Activated CD8-positive, alpha-beta memory T cell treated with anti-CD3 and anti-CD28 coated beads for 36 hours (primary cell): ENCODE data around the gene WFS1. TPM values are rescaled to one million over a fixed set of nuclear protein-coding genes. Genes with fewer than 3 reads are reported as not detected.

Experiments
- CTCF ChIA-PET: fragments of 350-600 bp; sonication (Branson Sonifier 250); formaldehyde crosslinking; loops from one replicate; lab custom pipeline; 2021; ENCODE audit warnings: antibody characterized with exemption; lab: Charles Lee
- POLR2A ChIA-PET: fragments of 350-600 bp; sonication (Branson Sonifier 250); formaldehyde crosslinking; loops from one replicate; lab custom pipeline; 2021; ENCODE audit warnings: antibody characterized with exemption; lab: Charles Lee
- total RNA-seq, 2 experiments: library from RNA; stranded (reverse); gene quantifications; one replicate each; pipeline ENCODE4 v1.2.3, GENCODE V29; 2021

WFS1 gene
- total RNA-seq, 2 experiments from 2014 or later: 3.9 to 4.9 TPM

DNA sequence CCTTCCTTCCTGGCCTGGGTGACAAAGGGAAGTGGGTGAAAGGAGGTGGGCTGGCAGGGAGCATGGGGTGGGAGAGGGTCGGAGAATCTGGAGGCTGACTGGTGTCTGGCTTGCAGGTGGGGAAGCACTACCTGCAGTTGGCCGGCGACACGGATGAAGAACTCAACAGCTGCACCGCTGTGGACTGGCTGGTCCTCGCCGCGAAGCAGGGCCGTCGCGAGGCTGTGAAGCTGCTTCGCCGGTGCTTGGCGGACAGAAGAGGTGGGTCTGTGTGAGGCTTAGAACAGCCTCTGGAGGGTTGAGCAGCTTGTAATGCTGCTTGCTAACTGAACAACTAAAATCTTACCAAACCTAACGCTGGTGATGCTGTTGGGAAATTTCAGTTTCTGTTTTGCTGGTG is 19.2 kb downstream of the WFS1 start:
- CTCF ChIA-PET: no interaction called here
- POLR2A ChIA-PET: no interaction called here

DNA sequence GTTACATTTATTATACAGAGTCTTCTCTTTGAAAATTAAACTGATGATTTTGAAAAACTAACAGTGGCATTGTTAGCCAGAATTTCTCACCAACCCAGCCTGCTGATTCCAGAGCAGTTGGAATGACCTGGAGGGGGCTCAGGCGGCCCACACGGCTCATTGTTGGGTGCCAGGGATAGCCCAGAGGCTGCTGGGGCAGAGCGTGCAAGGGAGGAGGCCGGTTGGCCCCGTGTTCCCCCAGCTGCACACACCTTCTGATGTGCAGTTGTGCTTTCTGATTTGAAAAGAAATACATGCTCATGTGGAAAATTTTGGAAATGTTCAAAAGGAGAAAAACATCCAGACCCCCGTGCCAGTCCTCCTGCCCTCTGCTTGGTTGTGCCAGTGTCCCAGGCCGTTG is 20.6 kb downstream of the WFS1 start:
- ChIA-PET CTCF (interaction anchor here (1.1 kb wide), 1 partner anchor 292 kb away, joined by 3 read pairs; no protein-coding TSS in a partner anchor), POLR2A (no interaction called here)

DNA sequence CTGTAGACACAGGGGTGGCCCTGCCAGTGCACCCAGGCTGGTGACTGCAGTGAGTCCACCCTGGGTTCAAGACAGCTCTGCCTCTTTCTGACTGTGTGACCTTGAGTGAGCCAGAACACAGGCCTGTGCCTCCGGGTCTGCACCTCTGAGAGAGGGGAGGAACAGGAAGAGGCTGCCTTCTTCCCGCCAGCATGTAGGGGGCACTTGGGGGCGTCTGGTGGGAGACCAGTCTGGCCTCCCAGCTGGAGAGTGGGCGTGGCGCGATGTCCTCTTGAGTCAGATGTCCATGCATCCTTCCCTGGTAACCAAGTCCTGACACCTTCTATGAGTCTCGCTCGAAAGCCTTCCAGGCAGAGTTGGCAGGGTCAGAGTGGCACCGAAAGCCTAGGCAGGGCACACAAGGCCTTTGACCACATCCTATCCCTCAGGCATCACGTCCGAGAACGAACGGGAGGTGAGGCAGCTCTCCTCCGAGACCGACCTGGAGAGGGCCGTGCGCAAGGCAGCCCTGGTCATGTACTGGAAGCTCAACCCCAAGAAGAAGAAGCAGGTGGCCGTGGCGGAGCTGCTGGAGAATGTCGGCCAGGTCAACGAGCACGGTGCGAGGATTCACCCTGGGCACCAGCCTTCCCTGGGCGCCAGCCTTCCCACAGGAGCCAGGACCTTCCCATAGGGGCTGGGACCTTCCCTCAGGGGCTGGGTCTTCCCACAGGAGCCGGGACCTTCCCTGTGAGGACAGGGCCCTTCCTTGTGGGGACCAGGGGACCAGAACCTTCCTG is 21.3 kb downstream of the WFS1 start:
- ChIA-PET POLR2A (no interaction called here), CTCF (no interaction called here)

DNA sequence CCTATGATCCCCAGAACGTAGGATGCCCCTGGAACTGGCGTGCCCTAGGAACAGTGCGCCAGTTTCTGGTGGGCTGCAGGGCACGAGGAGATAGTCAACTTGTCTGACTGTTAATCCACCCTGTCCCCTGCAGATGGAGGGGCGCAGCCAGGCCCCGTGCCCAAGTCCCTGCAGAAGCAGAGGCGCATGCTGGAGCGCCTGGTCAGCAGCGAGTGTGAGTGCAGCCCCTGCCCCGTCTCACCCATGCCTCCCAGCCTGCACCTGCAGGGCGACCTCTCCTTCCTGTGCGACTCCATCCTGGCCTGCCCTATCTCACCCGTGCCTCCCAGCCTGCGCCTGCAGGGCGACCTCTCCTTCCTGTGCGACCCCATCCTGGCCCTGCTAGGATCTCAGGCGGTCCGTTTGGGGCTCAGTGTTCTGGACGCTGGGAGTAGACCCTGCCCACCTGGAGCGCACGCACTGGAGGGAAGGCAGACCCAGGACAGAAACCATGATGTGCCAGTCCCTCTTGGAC is 22.2 kb downstream of the WFS1 start:
- ChIA-PET CTCF (no interaction called here), POLR2A (no interaction called here)

DNA sequence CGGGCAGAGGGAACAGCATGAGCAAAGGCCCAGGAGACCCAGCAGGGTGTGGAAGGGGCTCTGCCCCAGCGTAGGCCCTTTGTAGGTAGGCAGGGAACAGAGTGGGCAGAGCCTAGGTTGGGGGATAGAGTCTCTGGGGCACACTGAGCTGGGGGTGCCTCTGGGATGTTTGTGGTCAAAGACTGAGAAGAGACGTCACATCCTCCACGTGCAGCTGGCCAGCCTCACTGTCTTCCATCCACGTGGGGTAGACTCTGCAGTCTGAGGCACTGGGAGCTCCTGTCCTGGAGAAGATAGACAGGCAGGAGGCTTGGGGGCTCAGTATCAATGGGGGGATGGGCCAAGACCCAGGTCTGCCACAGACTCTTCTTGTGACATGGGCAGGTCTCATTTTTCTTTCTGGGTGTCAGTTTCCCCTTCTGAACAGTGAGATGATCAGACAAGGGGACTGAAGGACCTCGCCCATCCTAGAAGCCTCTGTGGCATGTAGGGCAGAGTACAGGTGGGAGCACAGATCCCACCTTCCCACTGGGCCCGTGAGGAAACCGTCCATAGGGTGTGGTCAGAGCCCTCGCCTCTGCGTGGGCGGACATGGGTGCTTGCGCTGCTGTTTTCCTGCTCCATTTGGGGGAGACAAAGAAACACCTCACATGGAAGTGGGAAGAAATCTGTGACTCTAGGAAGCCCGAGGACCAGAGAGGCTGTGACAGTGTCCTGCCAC is 22.9 kb downstream of the WFS1 start:
- ChIA-PET POLR2A (no interaction called here), CTCF (interaction anchor here (0.6 kb wide), 1 partner anchor 215 kb away, joined by 4 read pairs; no protein-coding TSS in a partner anchor)

DNA sequence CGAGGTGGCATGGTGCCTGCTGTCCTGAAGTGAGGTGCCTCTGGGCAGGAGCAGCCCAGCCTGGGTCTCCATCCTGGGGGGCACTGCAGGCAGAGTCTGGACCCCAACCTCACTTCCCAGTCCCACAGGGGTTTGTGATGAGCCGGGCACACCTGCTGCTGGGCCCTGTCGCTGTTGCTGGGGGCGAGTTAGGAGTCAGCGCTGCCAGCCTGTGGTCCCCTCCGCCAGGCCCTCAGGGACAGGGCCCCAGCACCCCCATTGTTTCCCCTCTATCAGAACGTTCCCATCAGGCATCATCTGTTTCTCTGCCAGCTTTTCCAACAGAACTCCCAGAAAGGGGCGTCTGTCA is 23.4 kb downstream of the WFS1 start:
- CTCF ChIA-PET: no interaction called here

DNA sequence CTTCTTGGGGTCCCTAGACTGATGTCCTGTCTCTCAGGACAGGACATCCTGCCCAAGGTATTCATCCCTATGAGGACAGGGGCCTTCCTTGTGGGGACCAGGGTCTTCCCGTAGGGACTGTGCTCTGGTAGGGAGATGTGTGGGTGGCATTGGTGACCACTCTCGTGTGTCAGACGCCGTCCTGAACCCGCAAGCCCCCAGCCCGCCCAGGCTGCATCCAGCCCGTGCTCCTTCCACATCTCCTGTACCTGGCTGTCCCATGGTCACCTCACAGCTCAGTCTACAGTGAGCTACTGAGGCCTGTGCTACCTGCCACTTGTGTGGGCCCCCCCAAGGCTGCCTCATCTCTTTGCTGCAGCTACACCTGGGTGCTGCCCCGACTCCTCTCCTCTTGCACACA is 24.0 kb downstream of the WFS1 start:
- CTCF ChIA-PET: interaction anchor here (1.2 kb wide), 1 partner anchor 43 kb away, joined by 3 read pairs; no protein-coding TSS in a partner anchor
- POLR2A ChIA-PET: no interaction called here

More for the DNA sequence above, 23.4 kb downstream of the WFS1 start:
- POLR2A ChIA-PET: no interaction called here

DNA sequence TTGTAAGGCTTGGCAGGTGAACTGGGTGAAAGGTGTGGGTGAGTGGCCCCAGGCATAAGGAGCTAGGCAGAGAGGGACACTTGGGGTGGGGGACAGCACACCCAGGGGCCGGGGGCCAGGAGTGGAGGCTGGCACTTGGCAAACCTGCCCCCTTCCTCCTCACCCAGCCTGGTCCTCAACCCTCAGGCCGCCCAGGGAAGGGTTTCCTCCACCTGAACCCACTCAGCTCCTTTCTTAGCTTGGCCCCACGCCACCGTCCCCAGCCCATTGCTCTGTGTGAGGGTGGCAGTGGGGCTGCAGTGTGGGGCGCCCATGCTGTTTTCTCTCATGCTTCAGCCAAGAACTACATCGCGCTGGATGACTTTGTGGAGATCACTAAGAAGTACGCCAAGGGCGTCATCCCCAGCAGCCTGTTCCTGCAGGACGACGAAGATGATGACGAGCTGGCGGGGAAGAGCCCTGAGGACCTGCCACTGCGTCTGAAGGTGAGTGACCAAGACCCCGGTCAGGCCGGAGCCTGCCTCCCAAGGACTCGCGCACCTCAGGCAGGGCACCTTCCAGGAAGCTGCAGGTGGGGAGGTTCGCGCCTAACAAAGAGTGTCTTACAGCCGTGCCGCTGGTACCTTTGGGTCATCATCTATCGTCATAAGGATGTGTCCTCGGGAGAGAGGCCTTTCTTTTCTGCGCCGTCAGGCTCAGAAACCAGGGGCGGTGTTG is 25.2 kb downstream of the WFS1 start:
- ChIA-PET CTCF (interaction anchor here (1.2 kb wide), 1 partner anchor 44 kb away, joined by 3 read pairs; no protein-coding TSS in a partner anchor), POLR2A (no interaction called here)

DNA sequence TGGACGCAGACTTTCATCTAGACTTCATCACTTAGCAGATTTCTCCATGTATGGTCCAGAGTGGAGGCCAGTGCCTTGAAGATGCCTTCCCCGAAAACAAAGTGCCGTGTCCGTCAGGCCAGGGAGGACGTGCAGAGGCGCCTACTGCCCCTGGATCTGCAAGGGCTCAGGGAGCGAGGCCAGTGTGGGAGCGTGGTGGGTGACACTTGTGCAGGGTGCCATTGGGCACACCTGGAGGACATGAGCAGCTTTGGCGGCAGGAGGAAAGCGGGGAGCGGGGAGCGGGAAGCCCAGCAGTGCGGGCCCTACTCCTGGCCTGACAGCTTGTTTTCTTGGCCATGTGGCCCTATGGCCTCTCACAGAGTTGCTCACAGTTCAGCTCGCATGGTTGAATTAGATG is 25.8 kb downstream of the WFS1 start:
- CTCF ChIA-PET: interaction anchor here (0.6 kb wide), 1 partner anchor 84 kb away, joined by 5 read pairs; no protein-coding TSS in a partner anchor
- POLR2A ChIA-PET: no interaction called here

DNA sequence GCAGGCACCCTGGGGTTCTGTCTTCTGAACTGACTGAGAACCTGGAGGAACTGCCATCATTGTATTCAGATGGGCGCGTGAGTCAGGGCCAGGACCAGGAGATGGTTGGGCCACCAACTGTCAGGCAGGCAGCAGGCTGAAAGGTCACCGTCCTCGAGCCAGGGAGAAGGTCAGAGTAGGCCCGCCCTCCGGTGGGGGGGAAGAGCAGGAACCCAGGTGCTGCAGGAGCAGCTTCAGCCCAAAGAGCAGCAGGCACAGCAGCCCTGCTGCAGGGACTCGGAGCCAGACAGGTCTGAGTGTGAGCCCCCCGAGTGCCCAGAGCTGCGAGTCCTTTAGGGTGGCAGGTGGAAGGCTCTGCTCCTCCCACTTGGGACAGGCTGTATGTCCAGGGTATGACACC is 26.4 kb downstream of the WFS1 start:
- CTCF ChIA-PET: interaction anchor here (0.6 kb wide), 1 partner anchor 85 kb away, joined by 5 read pairs; no protein-coding TSS in a partner anchor
- POLR2A ChIA-PET: no interaction called here

DNA sequence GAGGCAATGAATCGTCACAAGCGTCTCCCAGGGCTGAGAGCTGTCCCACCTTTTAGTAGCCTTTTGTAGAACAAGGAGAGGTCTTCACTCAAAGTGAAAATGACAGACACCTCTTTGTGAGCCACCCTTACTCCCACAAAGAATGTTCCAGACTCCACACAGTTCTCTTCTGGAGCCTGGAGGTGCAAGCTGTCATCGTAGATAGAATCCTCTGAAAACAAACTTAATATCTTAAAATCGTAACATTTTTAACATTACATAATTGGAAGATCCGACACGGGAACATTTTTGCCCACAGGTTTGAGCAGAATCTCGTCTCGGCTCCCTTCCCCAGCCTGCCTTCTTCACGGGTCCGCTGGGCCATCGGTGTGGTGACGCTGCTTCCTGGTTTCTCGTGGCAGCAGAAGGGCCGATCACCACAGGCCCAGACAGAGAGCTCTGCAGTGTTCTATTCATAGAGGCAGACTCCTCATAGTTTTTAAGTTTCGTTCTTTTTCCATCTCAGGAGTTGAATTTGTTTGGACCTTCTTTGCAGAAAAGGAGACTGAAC is 27.7 kb downstream of the WFS1 start:
- ChIA-PET CTCF (no interaction called here), POLR2A (no interaction called here)

DNA sequence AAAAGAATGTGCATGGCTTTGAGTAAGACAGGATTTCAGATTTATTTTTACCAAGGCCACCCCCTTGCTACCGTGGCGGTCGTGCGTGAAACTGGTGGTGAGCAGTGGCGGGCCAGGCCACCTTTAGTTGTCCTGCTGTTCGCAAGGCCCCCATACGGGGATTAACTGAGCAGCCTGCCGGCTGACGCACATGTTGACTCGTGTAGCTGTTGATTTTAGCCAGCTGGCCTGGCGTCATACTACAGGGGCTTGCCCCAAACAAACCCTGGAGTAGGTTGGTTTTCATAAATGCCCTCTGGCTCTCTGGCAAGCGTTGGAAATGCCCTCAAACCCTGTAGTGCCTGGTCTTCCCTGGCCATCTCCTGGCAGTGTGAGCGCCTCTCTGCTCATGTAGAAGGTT is 28.4 kb downstream of the WFS1 start:
- CTCF ChIA-PET: no interaction called here
- POLR2A ChIA-PET: no interaction called here

DNA sequence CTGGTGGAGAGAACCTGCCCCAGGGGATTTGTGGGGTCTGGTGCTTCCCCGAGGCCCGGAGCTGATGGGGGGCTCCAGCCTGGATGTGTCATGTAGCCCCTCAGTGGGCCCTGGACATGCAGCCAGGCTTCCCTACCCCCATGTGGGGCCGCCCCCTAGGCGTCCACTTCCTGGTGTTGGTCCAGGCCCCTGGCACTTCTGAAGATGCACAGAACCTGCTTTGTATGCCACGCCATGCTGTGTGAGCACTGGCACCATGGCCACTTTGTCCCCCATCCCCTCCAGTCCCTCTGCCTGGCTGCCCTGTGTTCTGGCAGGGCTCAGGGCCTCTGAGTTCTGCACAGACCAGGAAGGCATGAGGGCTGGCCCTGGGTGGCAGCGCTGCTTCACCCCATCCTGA is 29.2 kb downstream of the WFS1 start:
- ChIA-PET CTCF (no interaction called here), POLR2A (no interaction called here)

DNA sequence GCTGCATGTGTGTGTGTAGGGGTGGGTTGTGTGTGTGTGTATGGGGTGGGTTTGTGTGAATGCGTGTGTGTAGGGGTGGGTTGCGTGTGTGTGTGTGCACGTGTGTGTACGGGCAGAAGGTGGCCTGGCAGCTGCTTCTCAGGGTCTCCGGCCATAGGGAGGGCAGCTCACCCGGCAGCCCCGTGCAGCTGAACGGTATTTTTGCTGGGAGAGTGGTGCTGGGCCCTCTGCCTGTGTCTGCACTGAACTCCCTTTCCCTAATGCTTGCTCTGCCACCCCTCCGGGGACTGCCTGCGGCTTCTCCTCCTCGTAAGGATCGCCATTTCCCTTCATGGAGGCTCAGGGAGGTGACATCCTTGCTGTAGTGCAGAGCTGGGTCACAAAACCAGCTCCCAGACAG is 30.2 kb downstream of the WFS1 start:
- ChIA-PET CTCF (no interaction called here), POLR2A (no interaction called here)

DNA sequence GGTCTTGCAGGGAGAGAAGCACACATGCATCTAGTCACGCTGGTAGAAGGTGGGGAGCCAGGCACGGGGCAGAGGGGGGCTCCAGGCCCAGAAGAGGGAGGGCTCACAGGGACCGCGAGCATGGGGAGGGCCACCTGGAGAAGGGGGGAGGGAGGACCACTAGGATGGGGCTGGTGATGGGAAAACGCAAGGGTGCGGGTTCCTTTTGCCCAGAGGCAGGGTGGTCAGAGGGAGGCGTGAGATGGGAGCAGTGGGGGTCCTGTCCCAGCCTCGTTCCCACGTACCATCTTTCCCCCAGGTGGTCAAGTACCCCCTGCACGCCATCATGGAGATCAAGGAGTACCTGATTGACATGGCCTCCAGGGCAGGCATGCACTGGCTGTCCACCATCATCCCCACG is 30.7 kb downstream of the WFS1 start:
- CTCF ChIA-PET: no interaction called here
- POLR2A ChIA-PET: no interaction called here

DNA sequence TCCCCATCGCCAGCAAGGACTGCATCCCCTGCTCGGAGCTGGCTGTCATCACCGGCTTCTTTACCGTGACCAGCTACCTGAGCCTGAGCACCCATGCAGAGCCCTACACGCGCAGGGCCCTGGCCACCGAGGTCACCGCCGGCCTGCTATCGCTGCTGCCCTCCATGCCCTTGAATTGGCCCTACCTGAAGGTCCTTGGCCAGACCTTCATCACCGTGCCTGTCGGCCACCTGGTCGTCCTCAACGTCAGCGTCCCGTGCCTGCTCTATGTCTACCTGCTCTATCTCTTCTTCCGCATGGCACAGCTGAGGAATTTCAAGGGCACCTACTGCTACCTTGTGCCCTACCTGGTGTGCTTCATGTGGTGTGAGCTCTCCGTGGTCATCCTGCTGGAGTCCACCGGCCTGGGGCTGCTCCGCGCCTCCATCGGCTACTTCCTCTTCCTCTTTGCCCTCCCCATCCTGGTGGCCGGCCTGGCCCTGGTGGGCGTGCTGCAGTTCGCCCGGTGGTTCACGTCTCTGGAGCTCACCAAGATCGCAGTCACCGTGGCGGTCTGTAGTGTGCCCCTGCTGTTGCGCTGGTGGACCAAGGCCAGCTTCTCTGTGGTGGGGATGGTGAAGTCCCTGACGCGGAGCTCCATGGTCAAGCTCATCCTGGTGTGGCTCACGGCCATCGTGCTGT is 31.5 kb downstream of the WFS1 start:
- POLR2A ChIA-PET: no interaction called here
- CTCF ChIA-PET: no interaction called here

DNA sequence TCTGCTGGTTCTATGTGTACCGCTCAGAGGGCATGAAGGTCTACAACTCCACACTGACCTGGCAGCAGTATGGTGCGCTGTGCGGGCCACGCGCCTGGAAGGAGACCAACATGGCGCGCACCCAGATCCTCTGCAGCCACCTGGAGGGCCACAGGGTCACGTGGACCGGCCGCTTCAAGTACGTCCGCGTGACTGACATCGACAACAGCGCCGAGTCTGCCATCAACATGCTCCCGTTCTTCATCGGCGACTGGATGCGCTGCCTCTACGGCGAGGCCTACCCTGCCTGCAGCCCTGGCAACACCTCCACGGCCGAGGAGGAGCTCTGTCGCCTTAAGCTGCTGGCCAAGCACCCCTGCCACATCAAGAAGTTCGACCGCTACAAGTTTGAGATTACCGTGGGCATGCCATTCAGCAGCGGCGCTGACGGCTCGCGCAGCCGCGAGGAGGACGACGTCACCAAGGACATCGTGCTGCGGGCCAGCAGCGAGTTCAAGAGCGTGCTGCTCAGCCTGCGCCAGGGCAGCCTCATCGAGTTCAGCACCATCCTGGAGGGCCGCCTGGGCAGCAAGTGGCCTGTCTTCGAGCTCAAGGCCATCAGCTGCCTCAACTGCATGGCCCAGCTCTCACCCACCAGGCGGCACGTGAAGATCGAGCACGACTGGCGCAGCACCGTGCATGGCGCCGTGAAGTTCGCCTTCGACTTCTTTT is 32.2 kb downstream of the WFS1 start:
- ChIA-PET CTCF (no interaction called here), POLR2A (no interaction called here)

DNA sequence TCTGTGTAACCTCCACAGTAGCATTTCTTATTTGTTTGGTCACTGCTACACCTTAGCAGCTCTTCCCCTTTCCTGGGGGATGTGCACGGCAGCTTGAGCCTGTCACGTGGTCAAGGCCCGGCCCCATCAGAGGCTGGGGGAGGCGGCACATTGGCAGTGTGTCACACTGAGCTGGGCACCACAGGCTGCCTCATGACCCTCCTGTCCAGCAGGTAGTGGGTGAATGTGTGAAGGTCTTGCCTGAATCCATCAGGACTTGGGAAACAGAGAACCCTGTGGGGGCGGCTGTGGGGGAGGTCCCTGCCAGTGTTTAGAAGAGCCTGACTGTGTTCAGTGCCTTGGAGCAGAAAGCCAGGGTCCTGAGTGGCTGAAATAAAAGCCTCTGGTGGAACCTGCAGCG is 33.2 kb downstream of the WFS1 start:
- POLR2A ChIA-PET: no interaction called here
- CTCF ChIA-PET: no interaction called here

DNA sequence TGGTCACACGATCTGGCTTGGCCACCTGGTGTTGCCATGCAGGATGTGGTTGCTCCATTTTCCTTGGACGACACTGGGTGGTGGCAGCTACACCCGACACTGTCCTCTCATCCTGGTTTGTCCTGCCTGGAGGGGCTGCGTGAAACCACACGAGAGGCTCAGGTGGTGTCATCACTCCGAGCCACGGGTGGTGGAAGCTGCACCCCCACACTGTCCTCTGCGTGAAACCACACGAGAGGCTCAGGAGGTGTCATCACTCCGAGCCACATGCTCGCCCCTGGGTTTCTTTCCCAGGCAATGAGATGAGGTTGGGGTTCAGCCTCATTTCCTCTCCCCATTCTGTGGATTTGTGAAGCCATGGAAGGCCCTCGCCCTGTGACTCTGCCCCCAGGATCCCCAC is 34.3 kb downstream of the WFS1 start:
- ChIA-PET POLR2A (no interaction called here), CTCF (no interaction called here)
